ENCODE measurements around the gene HHIPL1. TPM values are rescaled to one million over a fixed set of nuclear protein-coding genes. Genes with fewer than 3 reads are reported as not detected.

The HHIPL1 gene
- total and polyA plus RNA-seq, 4 experiments from 2014 or later: 0.35 to 0.42 TPM; not detected in 2

DNA sequence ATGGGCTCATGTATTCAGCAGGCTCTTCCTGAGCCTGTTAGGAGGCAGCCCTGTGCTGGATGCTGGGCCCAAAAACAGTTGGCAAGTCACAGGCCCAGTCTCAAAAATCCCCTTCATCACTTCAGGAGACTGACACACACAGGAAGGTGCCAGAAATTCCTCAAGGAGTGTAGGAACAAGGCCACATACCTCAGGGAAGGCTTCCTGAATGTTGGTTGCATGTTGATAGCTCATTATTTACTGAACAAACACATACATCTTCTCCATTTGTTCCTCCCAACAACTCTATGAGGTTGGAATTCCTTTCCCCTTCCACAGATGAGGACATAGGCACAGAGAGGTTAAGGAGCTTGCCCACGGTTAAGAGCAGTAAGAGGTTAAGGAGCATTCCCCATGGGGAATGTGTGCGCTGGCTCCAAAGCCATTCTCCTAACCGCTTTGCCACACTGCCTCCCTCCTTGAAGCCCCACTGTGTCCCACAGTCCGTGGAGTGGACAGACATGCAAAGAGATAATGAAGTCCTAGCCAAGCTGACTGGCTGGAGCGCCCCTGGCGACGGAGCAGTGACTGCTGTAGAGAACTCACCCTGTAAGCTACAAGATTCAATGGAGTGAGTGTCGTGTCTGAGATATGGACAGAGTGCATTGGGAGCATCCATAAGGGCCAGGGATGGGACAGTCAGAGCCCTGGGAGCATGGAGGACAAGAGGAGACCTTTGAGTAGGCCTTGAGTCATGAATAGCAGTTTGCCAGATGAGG is 3.3 kb downstream of the HHIPL1 start:
- Mint-ChIP-seq H3K4me1 (peaks cover 0 to 5% (median 2%) of the 10 kb centered on the region in 4 donors), H3K27ac (no peak overlapping the region), H3K36me3 (no peaks in the 10 kb centered on the region), H3K9me3 (no peaks in the 10 kb centered on the region), H3K4me3 (no peak overlapping the region), H3K27me3 (peaks cover 20 to 31% of the 10 kb centered on the region in 2 donors)
- Histone ChIP-seq H3K27me3 (ENCODE audit: insufficient read depth, low read length) (peaks cover 5% of the 10 kb centered on the region), H3K27ac (ENCODE audit: low read depth, low read length) (no peak overlapping the region), H3K4me1 (ENCODE audit: insufficient read depth, low read length) (no peaks in the 10 kb centered on the region), H3K4me3 (ENCODE audit: low read length in 2 of 2) (no peak overlapping the region), H3K9me3 (ENCODE audit: control insufficient read depth in 1 of 2, low read length in 2 of 2) (no peaks in the 10 kb centered on the region), H3K36me3 (ENCODE audit: insufficient read depth, low read length) (no peaks in the 10 kb centered on the region)
- DNase-seq: no peak
- ChIA-PET POLR2A (ENCODE audit: partially characterized antibody) (no interaction called here), CTCF (ENCODE audit: partially characterized antibody) (no interaction called here)
- intact Hi-C loops (cut with micrococcal nuclease): no loop called here

- H3K9me3 ChIP-seq (ENCODE audit: control insufficient read depth in 1 of 2, low read length in 2 of 2): no peaks in the 10 kb centered on the region
- H3K9me3 Mint-ChIP-seq: no peaks in the 10 kb centered on the region
- POLR2A ChIA-PET (ENCODE audit: partially characterized antibody): no interaction called here
- H3K27me3 ChIP-seq (ENCODE audit: insufficient read depth, low read length): peaks cover 5% of the 10 kb centered on the region
- DNase-seq: no peak
- no peaks in the 10 kb centered on the region for H3K36me3 ChIP-seq (ENCODE audit: insufficient read depth, low read length)
- H3K4me3 Mint-ChIP-seq: no peak overlapping the region
- no peak overlapping the region for H3K4me3 ChIP-seq (ENCODE audit: low read length in 2 of 2)
- peaks cover 18 to 29% of the 10 kb centered on the region in 2 donors for H3K27me3 Mint-ChIP-seq
- peaks cover 0 to 2% (median under 1%) of the 10 kb centered on the region in 4 donors for H3K4me1 Mint-ChIP-seq
- no peaks in the 10 kb centered on the region for H3K36me3 Mint-ChIP-seq
- peak overlapping the region in 1 of 7 donors; percentile 42 for H3K27ac Mint-ChIP-seq
- intact Hi-C loops (cut with micrococcal nuclease): no loop called here
- H3K27ac ChIP-seq (ENCODE audit: low read depth, low read length): no peak overlapping the region
- CTCF ChIA-PET (ENCODE audit: partially characterized antibody): no interaction called here
- H3K4me1 ChIP-seq (ENCODE audit: insufficient read depth, low read length): no peaks in the 10 kb centered on the region
These were observed 4.3 kb downstream of the HHIPL1 start for GRCh38 chr14:99649219-99649618.

GRCh38 chr14:99649643-99650042 is 4.7 kb downstream of the HHIPL1 start:
- H3K27me3 ChIP-seq (ENCODE audit: insufficient read depth, low read length): peaks cover 9% of the 10 kb centered on the region
- H3K4me1 Mint-ChIP-seq: peaks cover 0 to 2% (median 0%) of the 10 kb centered on the region in 4 donors
- CTCF ChIA-PET (ENCODE audit: partially characterized antibody): no interaction called here

GRCh38 chr14:99650189-99650588 is 5.3 kb downstream of the HHIPL1 start:
- Histone ChIP-seq H3K27ac (ENCODE audit: low read depth, low read length) (no peak overlapping the region), H3K27me3 (ENCODE audit: insufficient read depth, low read length) (peaks cover 12% of the 10 kb centered on the region), H3K4me1 (ENCODE audit: insufficient read depth, low read length) (no peaks in the 10 kb centered on the region), H3K9me3 (ENCODE audit: control insufficient read depth in 1 of 2, low read length in 2 of 2) (no peaks in the 10 kb centered on the region), H3K4me3 (ENCODE audit: low read length in 2 of 2) (no peak overlapping the region), H3K36me3 (ENCODE audit: insufficient read depth, low read length) (no peaks in the 10 kb centered on the region)
- no peak for DNase-seq
- H3K4me3 Mint-ChIP-seq: no peak overlapping the region
- intact Hi-C loops (cut with micrococcal nuclease): no loop called here
- H3K27me3 Mint-ChIP-seq: peaks cover 19 to 36% of the 10 kb centered on the region in 2 donors
- ChIA-PET CTCF (ENCODE audit: partially characterized antibody) (no interaction called here), POLR2A (ENCODE audit: partially characterized antibody) (no interaction called here)
- H3K9me3 Mint-ChIP-seq: peaks cover 0 to 2% (median 0%) of the 10 kb centered on the region in 8 donors
- peaks cover 0 to 2% (median 0%) of the 10 kb centered on the region in 4 donors for H3K4me1 Mint-ChIP-seq
- H3K36me3 Mint-ChIP-seq: no peaks in the 10 kb centered on the region
- no peak overlapping the region for H3K27ac Mint-ChIP-seq

More at GRCh38 chr14:99649643-99650042, 4.7 kb downstream of the HHIPL1 start:
- no peak overlapping the region for H3K27ac ChIP-seq (ENCODE audit: low read depth, low read length)
- Mint-ChIP-seq H3K36me3 (no peaks in the 10 kb centered on the region), H3K9me3 (peaks cover 0 to 1% (median 0%) of the 10 kb centered on the region in 8 donors), H3K27me3 (peaks cover 19 to 32% of the 10 kb centered on the region in 2 donors), H3K27ac (peak overlapping the region in 1 of 7 donors; percentile 42), H3K4me3 (no peak overlapping the region)
- intact Hi-C loops (cut with micrococcal nuclease): no loop called here
- no peaks in the 10 kb centered on the region for H3K4me1 ChIP-seq (ENCODE audit: insufficient read depth, low read length)
- no peak overlapping the region for H3K4me3 ChIP-seq (ENCODE audit: low read length in 2 of 2)
- H3K36me3 ChIP-seq (ENCODE audit: insufficient read depth, low read length): no peaks in the 10 kb centered on the region
- no peak for DNase-seq
- no peaks in the 10 kb centered on the region for H3K9me3 ChIP-seq (ENCODE audit: control insufficient read depth in 1 of 2, low read length in 2 of 2)
- POLR2A ChIA-PET (ENCODE audit: partially characterized antibody): no interaction called here

GRCh38 chr14:99651953-99652746 is 7.2 kb downstream of the HHIPL1 start:
- Mint-ChIP-seq H3K27ac (no peak overlapping the region), H3K4me3 (no peak overlapping the region), H3K36me3 (no peaks in the 10 kb centered on the region), H3K27me3 (peaks cover 16 to 36% of the 10 kb centered on the region in 2 donors), H3K9me3 (peaks cover 0 to 2% (median 0%) of the 10 kb centered on the region in 8 donors), H3K4me1 (no peaks in the 10 kb centered on the region)
- DNase-seq: no peak
- H3K9me3 ChIP-seq (ENCODE audit: control insufficient read depth in 1 of 2, low read length in 2 of 2): no peaks in the 10 kb centered on the region
- H3K4me1 ChIP-seq (ENCODE audit: insufficient read depth, low read length): no peaks in the 10 kb centered on the region
- CTCF ChIA-PET (ENCODE audit: partially characterized antibody): no interaction called here
- peaks cover 7% of the 10 kb centered on the region for H3K27me3 ChIP-seq (ENCODE audit: insufficient read depth, low read length)
- H3K36me3 ChIP-seq (ENCODE audit: insufficient read depth, low read length): no peaks in the 10 kb centered on the region
- no peak overlapping the region for H3K4me3 ChIP-seq (ENCODE audit: low read length in 2 of 2)
- intact Hi-C loops (cut with micrococcal nuclease): no loop called here
- no peak overlapping the region for H3K27ac ChIP-seq (ENCODE audit: low read depth, low read length)
- POLR2A ChIA-PET (ENCODE audit: partially characterized antibody): no interaction called here

GRCh38 chr14:99654235-99654985 is 9.5 kb downstream of the HHIPL1 start:
- CTCF ChIA-PET (ENCODE audit: partially characterized antibody): interaction anchor here (0.7 kb wide), 1 partner anchor 211 kb away, joined by 4 read pairs; no protein-coding TSS in a partner anchor
- intact Hi-C loops (cut with micrococcal nuclease): no loop called here
- H3K4me1 ChIP-seq (ENCODE audit: insufficient read depth, low read length): no peaks in the 10 kb centered on the region
- Mint-ChIP-seq H3K36me3 (no peaks in the 10 kb centered on the region), H3K4me1 (peaks cover 0 to 5% (median 2%) of the 10 kb centered on the region in 4 donors), H3K27me3 (peaks cover 30 to 41% of the 10 kb centered on the region in 2 donors), H3K4me3 (no peak overlapping the region), H3K27ac (no peak overlapping the region), H3K9me3 (peaks cover 0 to 2% (median 0%) of the 10 kb centered on the region in 8 donors)
- no peaks in the 10 kb centered on the region for H3K9me3 ChIP-seq (ENCODE audit: control insufficient read depth in 1 of 2, low read length in 2 of 2)
- no peak overlapping the region for H3K27ac ChIP-seq (ENCODE audit: low read depth, low read length)
- POLR2A ChIA-PET (ENCODE audit: partially characterized antibody): no interaction called here
- H3K36me3 ChIP-seq (ENCODE audit: insufficient read depth, low read length): no peaks in the 10 kb centered on the region
- DNase-seq: no peak
- no peak overlapping the region for H3K4me3 ChIP-seq (ENCODE audit: low read length in 2 of 2)
- peaks cover 11% of the 10 kb centered on the region for H3K27me3 ChIP-seq (ENCODE audit: insufficient read depth, low read length)

DNA sequence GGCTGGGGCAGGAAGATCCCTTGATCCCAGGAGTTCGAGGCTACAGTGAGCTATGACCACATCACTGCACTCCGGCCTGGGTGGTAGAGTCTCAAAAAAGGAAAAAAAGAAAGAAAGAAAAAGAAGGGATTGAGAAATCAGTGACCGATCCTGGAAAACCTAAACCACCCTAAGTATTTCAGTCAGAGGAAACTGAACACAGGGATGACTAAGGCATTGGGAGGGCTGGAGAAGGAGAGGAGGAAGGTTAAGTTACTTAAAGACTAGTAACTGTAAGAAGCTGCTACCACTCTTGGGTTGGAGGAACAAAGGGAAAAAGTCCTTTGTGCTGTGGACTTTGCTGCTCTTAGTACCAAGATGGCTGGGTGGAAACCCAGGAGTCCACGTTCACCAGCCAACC is 10.6 kb downstream of the HHIPL1 start:
- Histone ChIP-seq H3K4me3 (ENCODE audit: low read length in 2 of 2) (no peak overlapping the region), H3K36me3 (ENCODE audit: insufficient read depth, low read length) (no peaks in the 10 kb centered on the region), H3K9me3 (ENCODE audit: control insufficient read depth in 1 of 2, low read length in 2 of 2) (no peaks in the 10 kb centered on the region), H3K27me3 (ENCODE audit: insufficient read depth, low read length) (peaks cover 11% of the 10 kb centered on the region), H3K27ac (ENCODE audit: low read depth, low read length) (no peak overlapping the region), H3K4me1 (ENCODE audit: insufficient read depth, low read length) (no peaks in the 10 kb centered on the region)
- ChIA-PET CTCF (ENCODE audit: partially characterized antibody) (interaction anchor here (1.0 kb wide), 1 partner anchor 230 kb away, joined by 3 read pairs; no protein-coding TSS in a partner anchor), POLR2A (ENCODE audit: partially characterized antibody) (no interaction called here)
- Mint-ChIP-seq H3K4me3 (no peak overlapping the region), H3K4me1 (peaks cover 0 to 5% (median 2%) of the 10 kb centered on the region in 4 donors), H3K27me3 (peaks cover 35 to 43% of the 10 kb centered on the region in 2 donors), H3K9me3 (peaks cover 0 to 2% (median 0%) of the 10 kb centered on the region in 8 donors), H3K27ac (no peak overlapping the region), H3K36me3 (no peaks in the 10 kb centered on the region)
- intact Hi-C loops (cut with micrococcal nuclease): no loop called here
- no peak for DNase-seq
